Glutamatergic neuron (in vitro differentiated cells): ENCODE measurements around the gene UBE2H. TPM values are rescaled to one million over a fixed set of nuclear protein-coding genes. Genes with fewer than 3 reads are reported as not detected.
"Not testable (repeated sequence)": the region's sequence is repeated elsewhere in the genome, so short reads cannot be mapped to it uniquely, and the experiment has no call there.

Source experiments
- DNase-seq: peaks from one replicate; pipeline ENCODE4 v3.0.0; 2022
- H3K27ac Mint-ChIP-seq: one replicate; pipeline ENCODE4 v1.8.0; 2020; ENCODE audit warnings: mild to moderate bottlenecking, mixed read lengths, inconsistent platforms; ENCODE audit not compliant: unreplicated experiment
- H3K27me3 Mint-ChIP-seq: one replicate; pipeline ENCODE4 v1.8.0; 2020; ENCODE audit warnings: mild to moderate bottlenecking, moderate library complexity, mixed read lengths, inconsistent platforms; ENCODE audit not compliant: unreplicated experiment
- H3K36me3 Mint-ChIP-seq: one replicate; pipeline ENCODE4 v1.8.0; 2020; ENCODE audit warnings: mild to moderate bottlenecking, mixed read lengths, inconsistent platforms; ENCODE audit not compliant: unreplicated experiment
- H3K4me1 Mint-ChIP-seq: one replicate; pipeline ENCODE4 v1.8.0; 2020; ENCODE audit warnings: mild to moderate bottlenecking, low read depth, mixed read lengths, inconsistent platforms; ENCODE audit not compliant: unreplicated experiment
- H3K4me3 Mint-ChIP-seq: one replicate; pipeline ENCODE4 v1.8.0; 2020; ENCODE audit warnings: mild to moderate bottlenecking, mixed read lengths, inconsistent platforms; ENCODE audit not compliant: unreplicated experiment
- H3K9me3 Mint-ChIP-seq: one replicate; pipeline ENCODE4 v1.8.0; 2020; ENCODE audit warnings: mild to moderate bottlenecking, moderate library complexity, mixed read lengths, inconsistent platforms; ENCODE audit not compliant: unreplicated experiment
- total RNA-seq: library from RNA; stranded (reverse); fragmentation: NEBNext Ultra II Directional; extraction: Animal tissue kit (Norgen Biotek cat#: 25700); gene quantifications from one replicate; pipeline ENCODE4 v1.2.1, GENCODE V29; 2021; ENCODE audit not compliant: unreplicated experiment
- TF ChIP-seq, protein P1 (sequence below): fragments of 200-600 bp; sonication (generic); IDR thresholded peaks from one replicate; pipeline ENCODE4 v1.5.0; 2021; ENCODE audit not compliant: partially characterized antibody, unreplicated experiment

Gene UBE2H
- total RNA-seq, 1 donor from 2014 or later = 100 TPM

DNA sequence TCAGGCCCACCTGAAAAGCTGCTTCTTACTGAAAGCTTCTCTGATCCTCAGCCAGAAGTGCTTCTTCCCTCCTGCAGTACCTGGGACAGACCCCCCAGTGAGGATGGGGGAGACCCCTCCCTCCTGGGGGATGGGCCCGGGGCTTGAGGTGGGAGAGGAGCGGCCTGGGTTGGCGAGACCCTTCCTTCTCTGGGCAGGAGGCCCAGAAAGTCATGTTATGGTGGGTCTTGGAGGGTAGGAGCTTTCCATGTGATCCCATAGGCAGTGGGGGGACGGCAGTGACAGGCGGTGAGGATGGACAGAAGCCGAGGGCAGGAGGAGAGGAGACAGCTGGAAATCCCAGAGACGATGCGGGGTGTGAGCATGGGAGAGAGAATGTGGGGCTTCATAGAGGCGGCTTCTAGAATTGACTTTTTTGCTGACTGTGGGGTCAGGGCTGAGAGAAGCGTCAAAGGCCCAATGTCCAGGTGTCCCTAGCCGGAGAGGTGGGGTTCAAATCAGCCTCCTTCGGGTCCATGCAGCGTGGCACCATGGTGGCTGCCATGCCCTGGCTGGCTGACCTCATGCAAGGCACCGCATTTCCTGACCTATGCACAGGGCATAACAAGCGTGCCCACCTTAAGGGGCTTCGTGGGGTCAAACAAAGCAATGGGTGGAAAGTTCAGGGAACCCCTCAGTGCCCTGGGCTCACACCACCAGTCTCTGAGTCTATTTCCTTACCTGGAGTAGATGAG is 154.0 kb downstream of the UBE2H start:
- Mint-ChIP-seq H3K4me1 (peaks cover 24% of the 10 kb centered on the region), H3K27me3 (peaks cover 7% of the 10 kb centered on the region), H3K9me3 (peaks cover 11% of the 10 kb centered on the region), H3K4me3 (no peak overlapping the region), H3K36me3 (no peaks in the 10 kb centered on the region), H3K27ac (no peak overlapping the region)
- TF ChIP-seq, protein P1, sequence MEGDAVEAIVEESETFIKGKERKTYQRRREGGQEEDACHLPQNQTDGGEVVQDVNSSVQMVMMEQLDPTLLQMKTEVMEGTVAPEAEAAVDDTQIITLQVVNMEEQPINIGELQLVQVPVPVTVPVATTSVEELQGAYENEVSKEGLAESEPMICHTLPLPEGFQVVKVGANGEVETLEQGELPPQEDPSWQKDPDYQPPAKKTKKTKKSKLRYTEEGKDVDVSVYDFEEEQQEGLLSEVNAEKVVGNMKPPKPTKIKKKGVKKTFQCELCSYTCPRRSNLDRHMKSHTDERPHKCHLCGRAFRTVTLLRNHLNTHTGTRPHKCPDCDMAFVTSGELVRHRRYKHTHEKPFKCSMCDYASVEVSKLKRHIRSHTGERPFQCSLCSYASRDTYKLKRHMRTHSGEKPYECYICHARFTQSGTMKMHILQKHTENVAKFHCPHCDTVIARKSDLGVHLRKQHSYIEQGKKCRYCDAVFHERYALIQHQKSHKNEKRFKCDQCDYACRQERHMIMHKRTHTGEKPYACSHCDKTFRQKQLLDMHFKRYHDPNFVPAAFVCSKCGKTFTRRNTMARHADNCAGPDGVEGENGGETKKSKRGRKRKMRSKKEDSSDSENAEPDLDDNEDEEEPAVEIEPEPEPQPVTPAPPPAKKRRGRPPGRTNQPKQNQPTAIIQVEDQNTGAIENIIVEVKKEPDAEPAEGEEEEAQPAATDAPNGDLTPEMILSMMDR = no peak
- DNase-seq = no peak

DNA sequence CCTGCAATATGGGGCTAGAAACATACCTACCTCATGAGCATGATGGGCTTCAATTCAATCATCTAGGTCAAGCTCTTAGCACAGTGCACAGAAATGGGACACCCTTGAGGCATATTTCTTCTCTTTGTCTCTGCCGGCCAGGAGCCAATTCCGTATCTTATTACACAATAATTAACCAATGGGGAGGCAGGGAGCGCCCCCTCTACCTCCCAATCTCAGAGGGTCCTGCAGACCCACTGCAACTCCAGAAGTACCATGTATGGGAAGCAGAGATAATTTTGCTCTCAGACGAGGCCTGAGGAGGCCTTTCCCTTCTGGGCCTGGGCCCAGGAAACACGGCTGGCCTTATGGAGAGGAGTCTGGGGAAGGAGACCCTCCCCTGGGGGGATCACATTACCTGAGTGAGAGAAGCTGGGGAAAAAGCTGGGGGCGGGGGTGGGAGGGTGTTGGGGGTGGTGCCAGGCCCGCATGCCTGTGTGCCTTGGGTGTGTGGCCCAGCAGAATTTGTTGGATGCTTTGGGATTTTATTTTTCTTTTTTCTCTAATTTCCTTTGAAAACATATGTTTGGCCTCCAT is 155.5 kb downstream of the UBE2H start:
- no peaks in the 10 kb centered on the region for H3K36me3 Mint-ChIP-seq
- H3K4me3 Mint-ChIP-seq = peak overlapping the region; percentile 55
- TF ChIP-seq, protein P1 = no peak
- no peak for DNase-seq
- H3K9me3 Mint-ChIP-seq = peaks cover 11% of the 10 kb centered on the region
- H3K27ac Mint-ChIP-seq = peak overlapping the region; percentile 81
- peaks cover 7% of the 10 kb centered on the region for H3K27me3 Mint-ChIP-seq
- peaks cover 24% of the 10 kb centered on the region for H3K4me1 Mint-ChIP-seq

DNA sequence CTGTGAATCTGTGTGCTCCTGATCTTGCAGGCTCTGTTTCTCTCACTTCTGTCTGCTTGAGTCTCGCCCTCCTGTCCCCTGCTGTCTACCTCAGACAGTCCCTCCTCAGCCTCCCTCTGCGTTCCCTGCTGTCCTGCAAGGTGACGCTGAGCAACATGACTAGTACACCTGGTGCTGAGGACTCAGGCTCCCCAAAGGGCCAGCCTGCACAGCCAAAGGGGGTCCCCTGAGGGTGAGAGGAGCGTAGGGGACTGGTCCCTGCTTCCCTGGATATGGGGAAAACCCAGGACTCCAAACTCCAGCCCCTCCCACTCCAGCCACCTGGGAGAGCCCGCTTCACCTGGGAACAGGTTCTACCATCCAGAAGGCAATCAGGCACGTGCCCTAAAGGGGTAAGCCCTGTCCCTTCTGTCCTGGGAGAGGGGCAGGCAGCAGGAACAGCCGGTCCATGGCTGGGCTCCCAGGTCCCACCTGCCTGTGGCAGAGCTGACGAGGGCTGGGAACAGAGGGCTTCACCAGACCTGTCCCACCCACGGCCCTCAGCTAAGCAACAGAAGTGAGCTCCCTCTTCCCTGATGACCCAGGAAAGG is 156.5 kb downstream of the UBE2H start:
- Mint-ChIP-seq H3K9me3 (peaks cover 11% of the 10 kb centered on the region), H3K36me3 (no peaks in the 10 kb centered on the region), H3K27ac (no peak overlapping the region), H3K4me3 (no peak overlapping the region), H3K27me3 (peaks cover 7% of the 10 kb centered on the region), H3K4me1 (peaks cover 24% of the 10 kb centered on the region)
- TF ChIP-seq, protein P1 = no peak
- no peak for DNase-seq

DNA sequence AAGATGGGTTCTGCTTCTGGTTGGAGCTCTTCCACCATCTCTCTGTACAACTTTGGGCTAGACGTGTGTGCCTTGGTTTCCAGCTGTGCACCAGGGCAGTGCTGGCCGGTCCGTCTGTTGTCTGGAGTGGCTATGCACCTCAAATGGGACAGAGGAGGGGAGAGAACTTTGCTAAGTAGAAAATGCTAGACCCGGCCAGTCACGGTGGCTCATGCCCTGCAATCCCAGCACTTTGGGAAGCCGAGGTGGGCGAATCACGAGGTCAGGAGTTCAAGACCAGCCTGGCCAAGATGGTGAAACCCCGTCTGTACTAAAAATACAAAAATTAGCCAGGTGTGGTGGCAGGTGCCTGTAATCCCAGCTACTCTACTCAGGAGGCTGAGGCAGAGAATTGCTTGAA is 158.3 kb downstream of the UBE2H start:
- Mint-ChIP-seq H3K27ac (peak overlapping the region; percentile 73), H3K4me1 (peaks cover 34% of the 10 kb centered on the region), H3K9me3 (peaks cover 12% of the 10 kb centered on the region)
- not testable (repeated sequence) for H3K4me3 Mint-ChIP-seq, H3K27me3 Mint-ChIP-seq, H3K36me3 Mint-ChIP-seq, DNase-seq

DNA sequence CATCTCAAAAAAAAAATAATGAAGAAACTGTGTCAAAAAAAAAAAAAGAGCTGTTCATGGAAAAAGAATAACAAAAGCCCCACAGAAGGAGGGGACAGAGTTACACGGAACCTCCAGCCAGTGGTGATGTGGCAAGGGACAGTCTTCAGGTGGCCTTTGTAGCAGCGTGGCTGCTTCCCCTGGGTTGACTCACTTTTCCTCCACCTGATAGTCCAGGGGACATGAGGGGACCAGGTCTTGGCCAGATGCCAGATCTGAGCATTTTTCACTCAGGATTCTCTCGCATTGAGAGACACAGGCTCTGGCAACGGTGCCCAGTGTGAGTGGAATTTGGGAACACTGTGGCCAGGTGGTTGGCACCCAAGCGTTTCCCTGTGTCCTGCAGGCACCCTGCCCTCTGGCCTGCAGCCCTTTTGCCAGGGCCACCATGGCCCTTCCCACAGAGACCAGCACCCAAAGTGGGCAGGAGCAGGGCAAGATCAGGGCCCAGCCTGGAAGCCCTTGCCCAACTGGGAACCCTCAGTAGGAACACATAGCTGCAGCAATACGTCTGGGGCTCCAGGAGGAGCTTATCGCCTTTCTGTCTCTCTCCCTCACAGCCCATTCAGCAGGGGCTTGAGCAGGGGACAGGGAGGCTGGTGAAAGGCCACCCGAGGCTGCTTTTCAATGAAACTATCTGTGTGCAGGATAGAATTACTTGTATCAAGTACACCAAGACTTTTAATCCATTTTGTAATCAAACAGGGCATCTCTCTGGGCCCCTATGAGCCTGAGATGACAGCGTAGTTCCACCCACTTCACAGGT is 159.1 kb downstream of the UBE2H start:
- Mint-ChIP-seq H3K27ac (no peak overlapping the region), H3K9me3 (peaks cover 16% of the 10 kb centered on the region), H3K36me3 (no peaks in the 10 kb centered on the region), H3K4me3 (no peak overlapping the region), H3K4me1 (peaks cover 37% of the 10 kb centered on the region), H3K27me3 (peaks cover 12% of the 10 kb centered on the region)
- DNase-seq = no peak
- TF ChIP-seq, protein P1 = no peak
